Activated B cell treated with CpG ODN at 0.5 μM for 24 hours (primary cell): ENCODE data around the gene LRP8. TPM values are rescaled to one million over a fixed set of nuclear protein-coding genes. Genes with fewer than 3 reads are reported as not detected.

Experiments
- ATAC-seq: fragments of 200-7000 bp; cut with Tn5 transposase; one replicate; pipeline ENCODE4 v1.10.0; 2021; ENCODE audit warnings: low read depth, mild to moderate bottlenecking, moderate library complexity
- CTCF ChIA-PET: fragments of 350-600 bp; sonication (Branson Sonifier 250); formaldehyde crosslinking; loops from one replicate; lab custom pipeline; 2021; ENCODE audit warnings: antibody characterized with exemption; lab: Charles Lee
- POLR2A ChIA-PET: fragments of 350-600 bp; sonication (Branson Sonifier 250); formaldehyde crosslinking; loops from one replicate; lab custom pipeline; 2021; ENCODE audit warnings: antibody characterized with exemption; lab: Charles Lee
- DNase-seq: peaks from one replicate; pipeline ENCODE4 v3.0.0; 2022
- H3K27ac Mint-ChIP-seq: one replicate; pipeline ENCODE4 v1.8.0; 2020; ENCODE audit warnings: mixed read lengths
- H3K27me3 Mint-ChIP-seq: one replicate; pipeline ENCODE4 v1.8.0; 2021; ENCODE audit warnings: mixed read lengths
- H3K36me3 Mint-ChIP-seq: one replicate; pipeline ENCODE4 v1.8.0; 2021; ENCODE audit warnings: low read depth, mixed read lengths
- H3K4me1 Mint-ChIP-seq: one replicate; pipeline ENCODE4 v1.8.0; 2021; ENCODE audit warnings: mixed read lengths
- H3K4me3 Mint-ChIP-seq: one replicate; pipeline ENCODE4 v1.8.0; 2020; ENCODE audit warnings: mild to moderate bottlenecking, mixed read lengths
- H3K9me3 Mint-ChIP-seq: one replicate; pipeline ENCODE4 v1.8.0; 2020; ENCODE audit warnings: mixed read lengths
- CTCF ChIP-seq: fragments of 200-600 bp; IDR thresholded peaks from one replicate; pipeline ENCODE4 v1.8.0; 2022; ENCODE audit warnings: antibody characterized with exemption, mild to moderate bottlenecking
- intact Hi-C: fragments of 100-400 bp; cut with micrococcal nuclease; formaldehyde crosslinking; loops from one replicate; pipeline ENCODE4 v1.15.1; 2024
- total RNA-seq: library from RNA; stranded (reverse); gene quantifications from 2 replicates; pipeline ENCODE4 v1.2.3, GENCODE V29; 2022

LRP8 gene
- total RNA-seq, 1 donor from 2014 or later: 40.6 TPM

- no peak for TF ChIP-seq CTCF
- intact Hi-C loops: no loop called here
- Mint-ChIP-seq H3K27ac (no peak overlapping the region), H3K9me3 (peaks cover 9% of the 10 kb centered on the region), H3K4me1 (peaks cover 8% of the 10 kb centered on the region), H3K4me3 (no peak overlapping the region), H3K36me3 (peaks cover 7% of the 10 kb centered on the region), H3K27me3 (no peaks in the 10 kb centered on the region)
- CTCF ChIA-PET: no interaction called here
- ATAC-seq (no peak), DNase-seq (no peak)
- POLR2A ChIA-PET: interaction anchor here (0.6 kb wide), 1 partner anchor 84 kb away, joined by 3 read pairs; no protein-coding TSS in a partner anchor
Observed at GRCh38 chr1:53359934-53360276, 32.0 kb upstream of the LRP8 start.

GRCh38 chr1:53359225-53359933 is 31.5 kb upstream of the LRP8 start:
- Mint-ChIP-seq H3K4me1 (peaks cover 6% of the 10 kb centered on the region), H3K4me3 (no peak overlapping the region), H3K27ac (no peak overlapping the region), H3K9me3 (peaks cover 9% of the 10 kb centered on the region), H3K27me3 (no peaks in the 10 kb centered on the region), H3K36me3 (peaks cover 5% of the 10 kb centered on the region)
- intact Hi-C loops: no loop called here
- DNase-seq (no peak), ATAC-seq (no peak)
- POLR2A ChIA-PET: interaction anchor here (0.6 kb wide), 1 partner anchor 83 kb away, joined by 3 read pairs; no protein-coding TSS in a partner anchor
- CTCF ChIA-PET: no interaction called here
- no peak for TF ChIP-seq CTCF

GRCh38 chr1:53356637-53357036 is 28.8 kb upstream of the LRP8 start:
- Mint-ChIP-seq H3K9me3 (peaks cover 9% of the 10 kb centered on the region), H3K4me3 (no peak overlapping the region), H3K4me1 (no peaks in the 10 kb centered on the region), H3K36me3 (no peaks in the 10 kb centered on the region), H3K27ac (no peak overlapping the region), H3K27me3 (no peaks in the 10 kb centered on the region)
- TF ChIP-seq CTCF: no peak
- ATAC-seq (no peak), DNase-seq (no peak)
- POLR2A ChIA-PET: no interaction called here
- intact Hi-C loops: no loop called here
- CTCF ChIA-PET: no interaction called here

GRCh38 chr1:53354119-53354518 is 26.2 kb upstream of the LRP8 start:
- no peak overlapping the region for H3K27ac Mint-ChIP-seq
- no peak overlapping the region for H3K4me3 Mint-ChIP-seq
- H3K9me3 Mint-ChIP-seq: peaks cover 9% of the 10 kb centered on the region
- H3K4me1 Mint-ChIP-seq: no peaks in the 10 kb centered on the region
- H3K27me3 Mint-ChIP-seq: no peaks in the 10 kb centered on the region
- no peak for TF ChIP-seq CTCF
- no peak for DNase-seq
- no peak for ATAC-seq
- intact Hi-C loops: no loop called here
- no peaks in the 10 kb centered on the region for H3K36me3 Mint-ChIP-seq
- ChIA-PET CTCF (no interaction called here), POLR2A (no interaction called here)

GRCh38 chr1:53352561-53352960 is 24.7 kb upstream of the LRP8 start:
- Mint-ChIP-seq H3K27ac (no peak overlapping the region), H3K36me3 (no peaks in the 10 kb centered on the region), H3K4me3 (no peak overlapping the region), H3K27me3 (no peaks in the 10 kb centered on the region), H3K4me1 (no peaks in the 10 kb centered on the region), H3K9me3 (peaks cover 7% of the 10 kb centered on the region)
- TF ChIP-seq CTCF: no peak
- ChIA-PET POLR2A (no interaction called here), CTCF (no interaction called here)
- ATAC-seq: no peak
- no peak for DNase-seq
- intact Hi-C loops: no loop called here
